Stimulated activated CD4-positive, alpha-beta T cell treated with anti-CD3 and anti-CD28 coated beads, Interleukin-12 subunit alpha, Interleukin-12 subunit beta, amount 100 ng/mL, for 24 hours (primary cell): ENCODE results near the gene COL6A3.

Experiments
- DNase-seq, 2 experiments: peaks; one replicate each; pipeline ENCODE4 v3.0.0-alpha.2; 2020; ENCODE audit warnings: low read depth in 2 of 2

COL6A3 gene

DNA sequence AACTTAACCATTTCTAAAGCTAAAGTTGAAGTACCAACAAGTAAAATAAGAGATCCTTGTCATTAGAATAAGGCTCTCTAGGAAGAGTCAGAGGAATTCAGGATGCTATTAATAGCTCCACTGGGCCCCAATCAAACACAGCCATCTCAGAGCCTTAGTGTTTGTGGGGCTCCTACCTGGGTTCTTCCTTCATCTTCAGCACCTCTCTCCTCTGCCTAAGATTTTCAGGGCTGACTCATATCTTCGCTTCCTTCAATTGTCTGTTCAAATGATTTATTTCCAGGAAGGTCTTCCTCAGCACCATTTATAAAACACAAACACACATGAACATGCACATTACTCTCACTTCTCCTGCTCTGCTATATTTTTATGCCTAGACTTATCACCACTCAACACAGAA, 119.5 kb downstream of the COL6A3 start:
- DNase-seq, result no peak

DNA sequence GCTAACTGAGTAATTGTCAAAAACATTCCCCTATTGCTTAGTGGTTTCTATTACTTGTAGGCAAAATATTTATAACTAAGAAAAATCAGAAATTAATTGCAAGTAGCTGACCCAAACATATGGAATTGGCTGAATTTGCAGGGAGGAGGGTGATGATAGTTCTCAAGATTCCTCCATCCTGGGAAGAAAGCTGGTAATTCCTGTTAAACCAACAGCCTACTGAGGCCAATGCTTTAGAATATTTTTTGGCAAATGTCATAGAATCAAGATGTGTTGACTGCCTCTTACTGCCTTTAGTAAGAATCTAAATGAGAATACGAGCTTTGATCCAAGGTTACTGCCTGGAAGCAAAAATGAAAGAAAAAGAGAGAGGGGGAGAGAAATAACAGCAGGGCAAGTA, 120.0 kb downstream of the COL6A3 start:
- DNase-seq, result no peak

DNA sequence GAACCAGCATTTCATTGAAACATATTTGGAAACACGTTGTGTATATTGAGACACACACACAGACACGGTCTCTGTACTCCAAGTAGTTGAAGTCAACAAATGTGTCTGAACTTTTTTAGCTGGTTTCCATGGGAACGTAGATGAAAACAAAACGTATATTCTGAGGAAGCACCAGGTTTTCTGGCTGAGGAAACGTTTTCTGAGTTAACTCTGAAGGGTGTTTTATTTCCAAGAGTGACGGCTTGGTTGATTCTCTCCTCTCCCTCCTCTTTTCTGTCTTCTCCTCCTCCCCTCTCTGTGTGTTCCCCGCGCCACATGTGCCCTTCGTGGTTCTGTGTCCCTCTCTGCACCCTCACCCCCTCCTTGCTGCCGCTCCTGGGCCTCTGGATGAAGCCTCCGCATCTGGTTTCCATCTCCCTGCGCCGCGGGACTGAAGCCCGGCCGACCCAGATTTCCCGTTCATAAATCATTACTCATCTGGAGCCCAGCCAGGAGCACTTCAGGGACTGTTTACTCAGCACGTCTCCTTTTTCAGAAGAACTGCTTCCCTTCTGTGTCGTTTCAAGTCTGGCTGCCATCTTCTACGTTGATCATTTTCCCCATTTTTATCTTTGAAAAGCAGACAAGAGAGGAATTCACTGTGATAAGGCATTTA, 122.7 kb downstream of the COL6A3 start:
- DNase-seq, result peak in 1 of 2 experiments; percentile 24

DNA sequence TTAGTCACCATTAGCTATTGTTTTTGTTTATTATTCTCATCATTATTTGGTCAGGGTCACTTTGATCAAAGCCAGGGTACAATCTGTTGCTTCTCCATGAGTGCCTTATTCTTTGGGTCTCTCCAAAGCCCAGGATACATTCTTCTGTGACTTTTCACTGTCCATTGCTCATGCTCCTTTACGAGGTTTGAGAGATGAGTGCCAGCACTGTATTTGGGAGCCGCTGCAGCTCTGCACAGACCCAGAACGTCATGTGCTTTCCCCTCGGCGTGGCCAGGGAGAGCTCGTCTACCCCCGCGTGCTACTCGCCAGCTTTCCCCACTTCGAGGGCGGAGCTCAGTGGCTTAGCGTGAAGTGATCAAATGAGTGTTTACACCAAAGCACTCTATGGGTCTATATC, 123.7 kb downstream of the COL6A3 start:
- no peak for DNase-seq

DNA sequence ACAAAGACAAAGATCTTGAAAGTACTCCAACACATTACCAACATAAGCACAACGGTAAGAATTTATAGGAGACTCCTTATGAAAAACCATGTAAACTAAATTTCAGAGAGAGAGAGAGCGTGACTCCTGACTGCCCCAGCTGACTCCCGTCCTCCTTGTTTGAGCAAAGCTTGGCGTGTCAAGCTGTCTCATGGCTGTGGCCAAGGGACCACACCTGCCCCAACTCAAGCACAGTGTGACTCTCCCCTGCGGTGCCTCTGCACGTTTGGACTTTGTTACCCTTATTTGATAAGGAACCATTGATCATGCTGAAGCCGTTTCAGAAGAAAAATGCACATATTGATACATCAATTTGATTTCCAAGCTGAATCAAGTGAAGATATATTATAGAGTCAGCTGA, 124.8 kb downstream of the COL6A3 start:
- no peak for DNase-seq

DNA sequence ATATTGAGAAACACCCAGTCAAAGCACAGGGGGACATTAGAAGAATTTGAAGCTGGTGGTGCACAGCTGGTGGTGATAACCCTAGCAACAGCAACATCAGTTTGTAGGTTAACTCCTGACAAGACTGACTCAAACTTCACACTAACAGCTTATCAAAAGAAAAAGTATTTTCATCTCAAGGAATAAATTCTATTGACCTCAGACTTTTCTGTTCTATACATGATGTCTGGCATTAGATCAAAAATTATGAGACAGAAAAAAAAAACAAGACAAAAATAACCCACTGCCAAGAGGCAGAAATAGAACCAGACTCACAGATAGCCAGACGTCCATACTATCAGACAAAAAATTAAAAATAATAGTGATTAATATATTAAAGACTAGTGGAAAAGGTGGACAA, 126.1 kb downstream of the COL6A3 start:
- DNase-seq, result no peak

DNA sequence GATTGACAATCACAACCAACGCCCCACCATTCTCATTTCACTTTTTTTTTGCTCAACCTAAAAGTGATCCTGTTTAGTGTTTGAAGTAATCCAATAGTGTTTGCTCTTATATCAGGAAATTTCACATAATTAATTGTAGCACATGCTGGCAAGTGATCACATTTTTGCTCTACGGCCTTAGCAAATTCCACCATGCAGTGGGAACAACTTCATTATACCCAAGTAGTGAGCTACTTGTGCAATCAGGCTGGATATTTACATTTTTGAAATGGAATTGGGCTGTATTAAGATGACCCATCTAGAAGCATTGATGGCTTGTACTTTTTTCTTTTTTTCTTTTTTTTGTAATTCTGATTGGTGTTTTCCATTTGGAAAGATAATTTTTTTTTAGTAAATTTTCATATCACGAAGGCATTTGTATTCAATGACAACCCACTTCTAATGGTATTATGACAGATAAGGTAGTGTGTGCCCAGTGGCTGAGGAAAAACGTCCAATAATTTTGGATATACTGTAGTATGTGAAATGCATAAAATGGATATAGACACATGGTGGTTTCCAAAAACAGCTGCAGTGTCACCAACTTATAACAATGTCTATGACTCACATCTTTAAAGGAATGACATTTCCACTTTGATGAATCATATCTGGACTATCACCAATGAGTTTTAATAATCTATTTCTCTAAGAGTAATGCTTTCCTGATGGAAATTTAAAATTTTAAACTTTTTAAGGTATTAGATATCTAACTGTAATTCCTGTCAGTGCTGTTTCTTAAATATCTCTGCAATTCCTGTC, 130.6 kb downstream of the COL6A3 start:
- DNase-seq, result no peak

DNA sequence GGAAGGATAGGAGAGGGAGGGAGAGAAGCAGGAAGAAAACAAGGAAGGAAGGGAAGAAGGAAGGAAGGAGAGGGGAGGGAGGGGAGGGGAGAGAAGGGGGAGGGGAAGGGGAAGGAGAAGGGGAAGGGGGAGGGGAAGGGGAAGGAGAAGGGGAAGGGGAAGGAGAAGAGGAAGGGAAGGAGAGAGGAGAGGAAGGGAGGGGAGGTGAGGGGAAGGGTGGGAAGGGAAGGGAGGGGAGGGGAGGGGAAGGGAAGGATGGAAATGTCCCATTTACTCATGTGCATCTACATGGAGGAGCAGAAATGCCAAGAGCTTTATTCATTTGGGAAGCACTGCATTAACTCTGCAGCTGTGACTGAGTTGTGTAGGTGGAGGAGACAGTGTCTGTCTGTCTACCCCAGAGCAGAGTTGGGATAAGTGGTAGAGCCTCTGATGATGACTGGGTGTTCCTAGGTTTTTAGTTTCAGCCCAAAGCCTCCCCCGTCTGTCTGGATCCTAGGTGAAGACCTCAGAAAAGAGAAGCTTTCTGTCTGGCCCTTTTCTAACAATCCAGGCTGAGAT, 131.3 kb downstream of the COL6A3 start:
- no peak for DNase-seq

DNA sequence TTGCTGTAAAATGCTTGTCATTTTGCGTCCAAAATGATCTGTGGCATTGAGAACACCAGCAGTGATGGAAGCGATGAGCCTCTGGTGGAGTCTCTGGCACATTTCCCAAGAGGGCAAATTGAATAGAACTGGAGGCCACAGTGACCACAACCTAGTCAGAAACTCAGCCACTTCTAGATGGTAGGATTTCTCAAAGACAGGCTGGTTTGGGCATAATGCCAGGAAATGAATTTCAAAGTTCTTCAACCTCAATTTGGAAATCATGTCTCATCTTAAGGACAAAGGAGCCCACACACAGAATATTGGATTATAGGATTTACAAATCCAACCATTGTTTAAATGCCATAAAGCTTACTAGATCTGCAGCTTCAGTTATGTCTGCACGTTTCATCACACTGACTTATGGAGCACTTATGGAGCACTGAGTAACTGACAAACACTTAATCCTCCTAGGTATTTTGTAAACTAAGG, 132.1 kb downstream of the COL6A3 start:
- DNase-seq, result no peak

DNA sequence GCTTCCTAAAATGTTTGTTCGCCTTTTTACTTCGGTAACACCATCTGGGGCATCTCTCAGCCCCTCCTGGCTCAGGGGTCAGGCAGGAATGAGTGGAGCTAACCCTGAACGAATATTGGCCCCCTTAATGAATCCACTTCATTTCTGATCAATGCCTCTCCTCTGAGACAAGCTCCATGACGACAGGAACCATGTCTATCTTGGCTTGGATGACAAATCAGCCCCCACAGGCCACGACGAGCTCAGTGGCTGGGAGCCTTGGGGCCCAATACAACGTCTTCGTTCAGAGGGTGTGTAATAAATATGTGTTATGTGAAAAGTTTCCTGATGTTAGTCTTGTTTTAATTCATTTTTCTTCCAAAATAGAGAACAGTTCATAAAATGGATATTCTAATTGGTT, 133.0 kb downstream of the COL6A3 start:
- no peak for DNase-seq

DNA sequence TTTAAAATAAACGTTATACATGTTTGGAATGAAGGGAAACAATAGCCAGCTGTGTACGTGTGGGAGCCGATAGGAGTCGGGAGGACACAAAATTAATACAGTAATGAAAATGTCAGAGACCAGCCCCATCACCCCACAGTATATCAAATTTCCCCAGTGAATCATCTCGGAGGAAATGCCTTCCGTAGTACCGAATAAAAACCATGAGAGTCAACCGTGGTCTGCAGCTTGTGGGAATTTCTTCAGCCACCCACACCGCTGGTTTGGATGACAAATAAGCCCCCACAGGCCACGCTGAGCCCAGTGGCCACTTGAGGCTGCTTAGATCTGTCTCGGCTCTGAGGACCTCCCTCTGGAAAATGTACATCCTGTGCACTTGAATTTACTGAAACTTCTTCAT, 133.7 kb downstream of the COL6A3 start:
- no peak for DNase-seq

DNA sequence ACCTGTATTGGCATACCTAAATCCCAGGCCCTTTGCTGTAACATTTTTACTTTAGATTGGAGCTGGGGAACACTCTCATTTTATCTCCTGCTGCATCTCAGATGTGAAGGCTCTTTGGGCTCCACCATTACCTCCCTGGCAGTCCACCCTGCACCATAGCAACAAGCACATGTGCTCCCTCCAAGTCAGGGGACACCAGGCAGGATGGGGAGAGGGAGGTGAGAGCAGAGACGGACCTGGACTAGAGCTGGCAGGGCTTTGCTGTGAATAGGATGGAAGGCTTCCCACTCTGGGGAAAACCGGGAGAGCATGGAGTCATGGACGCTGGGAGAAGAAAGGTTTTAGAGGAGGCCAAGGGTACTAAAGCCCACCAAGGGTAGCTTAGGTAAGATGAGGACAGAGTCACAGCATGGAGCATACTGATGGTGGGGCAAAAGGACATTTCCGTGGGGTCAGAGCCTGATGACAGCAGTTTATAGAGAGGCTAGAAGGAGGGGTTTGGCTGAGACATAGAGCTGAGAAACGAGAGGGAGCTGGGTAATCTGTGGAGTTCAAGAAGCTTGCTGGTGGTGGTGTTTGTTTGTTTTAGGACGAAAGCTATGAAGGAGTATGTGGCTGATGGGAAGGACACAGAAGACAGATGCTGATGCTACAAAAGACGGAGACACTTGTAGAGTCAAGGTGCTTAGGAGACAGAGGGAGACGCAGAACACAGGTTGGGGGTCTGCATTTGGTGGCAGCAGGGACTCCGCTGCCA, 134.8 kb downstream of the COL6A3 start:
- DNase-seq, result no peak

DNA sequence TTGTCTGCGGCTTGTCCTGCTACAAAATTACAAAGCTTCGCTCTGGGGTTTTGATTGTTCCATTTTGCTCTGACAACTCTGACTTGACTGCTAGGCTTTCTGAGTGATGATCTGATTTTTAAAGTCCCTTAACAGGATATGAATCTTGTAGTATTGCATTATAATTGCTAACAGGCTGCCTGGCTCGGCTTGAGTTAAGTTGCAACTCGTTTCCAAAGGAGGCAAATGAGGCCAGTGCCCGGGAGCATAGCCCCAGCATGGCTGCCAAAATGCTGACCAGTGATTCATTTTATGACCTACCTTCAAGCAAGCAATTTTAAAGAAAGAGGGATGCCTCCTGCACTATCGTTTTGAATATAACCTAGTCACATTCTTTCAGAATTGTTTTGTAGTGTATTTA, 135.4 kb downstream of the COL6A3 start:
- no peak for DNase-seq

DNA sequence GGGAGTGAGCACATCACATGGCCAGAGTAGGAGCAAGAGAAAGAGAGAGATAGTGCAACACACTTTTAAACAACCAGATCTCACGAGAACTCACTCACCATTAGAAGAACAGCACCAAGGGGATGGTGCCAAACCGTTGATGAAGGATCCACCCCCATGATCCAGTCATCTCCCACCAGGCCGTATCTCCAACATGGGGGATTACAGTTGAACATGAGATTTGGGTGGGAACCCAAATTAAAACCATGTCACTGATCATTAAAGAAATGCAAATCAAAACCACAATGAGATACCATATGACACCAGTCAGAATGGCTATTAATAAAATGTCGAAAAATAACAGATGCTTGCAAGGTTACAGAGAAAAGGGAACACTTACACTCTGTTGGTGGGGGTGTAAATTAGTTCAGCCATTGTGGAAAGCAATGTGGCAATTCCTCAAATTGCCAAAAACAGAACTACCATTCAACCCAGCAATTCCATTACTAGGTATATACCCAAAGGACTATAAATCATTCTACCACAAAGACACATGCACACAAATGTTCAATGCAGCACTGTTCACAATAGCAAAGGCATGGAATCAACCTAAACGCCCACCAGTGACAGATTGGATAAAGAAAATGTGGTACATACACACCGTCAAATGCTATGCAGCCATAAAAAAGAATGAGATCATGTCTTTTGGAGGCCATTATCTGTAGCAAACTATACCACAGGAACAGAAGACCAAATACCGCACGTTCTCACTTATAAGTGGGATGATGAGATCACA, 137.1 kb downstream of the COL6A3 start:
- no peak for DNase-seq
